ENCODE measurements around the gene DCAF5. TPM values are rescaled to one million over a fixed set of nuclear protein-coding genes. Genes with fewer than 3 reads are reported as not detected.
"Not testable (repeated sequence)": the region's sequence is repeated elsewhere in the genome, so short reads cannot be mapped to it uniquely, and the experiment has no call there.

Gene DCAF5
- total RNA-seq, 1 donor from 2014 or later: 20.9 TPM

DNA sequence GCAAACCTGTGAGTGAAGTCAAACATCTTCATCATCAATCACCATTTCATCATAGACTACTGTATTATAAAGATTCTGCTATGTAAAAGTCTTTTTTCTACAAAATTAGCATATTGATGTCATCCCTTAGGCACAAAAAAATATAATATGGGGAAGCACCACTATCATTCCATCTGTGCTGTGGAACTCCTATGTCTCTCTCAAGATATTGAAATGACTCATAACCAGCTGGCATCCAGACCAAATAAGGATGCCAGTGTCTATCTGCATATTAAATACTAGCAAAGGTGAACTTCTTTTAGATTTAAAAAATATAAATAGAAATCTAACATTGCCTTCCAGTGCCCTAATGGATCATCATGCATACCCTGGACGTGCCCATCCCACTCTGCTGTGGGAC is 17.9 kb upstream of the DCAF5 start:
- no peaks in the 10 kb centered on the region for H3K36me3 ChIP-seq (ENCODE audit: control insufficient read depth in 3 of 3, insufficient read depth in 3 of 3, low read length in 3 of 3)
- no peaks in the 10 kb centered on the region for H3K27me3 ChIP-seq (ENCODE audit: control insufficient read depth in 3 of 3, insufficient read depth in 3 of 3, low read length in 3 of 3)
- no peaks in the 10 kb centered on the region for H3K4me1 ChIP-seq (ENCODE audit: control insufficient read depth in 3 of 3, insufficient read depth in 3 of 3, low read length in 3 of 3)
- H3K9me3 ChIP-seq (ENCODE audit: control insufficient read depth in 3 of 3, low read length in 3 of 3): no peaks in the 10 kb centered on the region
- no peak overlapping the region for H3K4me3 ChIP-seq (ENCODE audit: low read length in 3 of 3)
- no peak overlapping the region for H3K9ac ChIP-seq (ENCODE audit: low read depth in 1 of 3, low read length in 3 of 3)
- H3K27ac ChIP-seq (ENCODE audit: low read depth, low read length): no peak overlapping the region

DNA sequence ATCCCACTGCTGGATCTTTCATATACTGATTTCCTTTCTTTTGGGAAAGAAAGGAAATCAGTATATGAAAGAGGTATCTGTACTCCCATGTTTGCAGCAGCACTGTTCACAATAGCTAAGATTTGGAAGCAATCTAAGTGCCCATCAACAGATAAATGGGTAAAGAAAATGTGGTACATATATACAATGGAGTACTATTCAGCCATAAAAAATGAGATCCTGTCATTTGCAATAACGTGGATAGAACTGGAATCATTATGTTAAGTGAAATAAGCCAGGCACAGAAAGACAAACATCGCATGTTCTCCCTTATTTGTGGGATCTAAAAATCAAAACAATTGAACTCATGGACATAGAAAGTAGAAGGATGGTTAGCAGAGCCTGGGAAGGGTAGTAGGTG is 12.9 kb upstream of the DCAF5 start:
- not testable (repeated sequence) for H3K4me3 ChIP-seq (ENCODE audit: low read length in 3 of 3); H3K9me3 ChIP-seq (ENCODE audit: control insufficient read depth in 3 of 3, low read length in 3 of 3); H3K27me3 ChIP-seq (ENCODE audit: control insufficient read depth in 3 of 3, insufficient read depth in 3 of 3, low read length in 3 of 3); H3K4me1 ChIP-seq (ENCODE audit: control insufficient read depth in 3 of 3, insufficient read depth in 3 of 3, low read length in 3 of 3); H3K27ac ChIP-seq (ENCODE audit: low read depth, low read length); H3K9ac ChIP-seq (ENCODE audit: low read depth in 1 of 3, low read length in 3 of 3); H3K36me3 ChIP-seq (ENCODE audit: control insufficient read depth in 3 of 3, insufficient read depth in 3 of 3, low read length in 3 of 3)

- H3K4me1 ChIP-seq (ENCODE audit: control insufficient read depth in 3 of 3, insufficient read depth in 3 of 3, low read length in 3 of 3): no peaks in the 10 kb centered on the region
- H3K27me3 ChIP-seq (ENCODE audit: control insufficient read depth in 3 of 3, insufficient read depth in 3 of 3, low read length in 3 of 3): no peaks in the 10 kb centered on the region
- H3K27ac ChIP-seq (ENCODE audit: low read depth, low read length): no peak overlapping the region
- no peak overlapping the region for H3K9ac ChIP-seq (ENCODE audit: low read depth in 1 of 3, low read length in 3 of 3)
- no peaks in the 10 kb centered on the region for H3K9me3 ChIP-seq (ENCODE audit: control insufficient read depth in 3 of 3, low read length in 3 of 3)
- H3K36me3 ChIP-seq (ENCODE audit: control insufficient read depth in 3 of 3, insufficient read depth in 3 of 3, low read length in 3 of 3): no peaks in the 10 kb centered on the region
- H3K4me3 ChIP-seq (ENCODE audit: low read length in 3 of 3): no peak overlapping the region
These were observed 8.7 kb upstream of the DCAF5 start for GRCh38 chr14:69161590-69161989.

- Histone ChIP-seq H3K36me3 (ENCODE audit: control insufficient read depth in 3 of 3, insufficient read depth in 3 of 3, low read length in 3 of 3) (no peaks in the 10 kb centered on the region), H3K9me3 (ENCODE audit: control insufficient read depth in 3 of 3, low read length in 3 of 3) (no peaks in the 10 kb centered on the region), H3K4me1 (ENCODE audit: control insufficient read depth in 3 of 3, insufficient read depth in 3 of 3, low read length in 3 of 3) (peaks cover 4 to 8% (median 7%) of the 10 kb centered on the region in 3 donors), H3K9ac (ENCODE audit: low read depth in 1 of 3, low read length in 3 of 3) (no peak overlapping the region), H3K4me3 (ENCODE audit: low read length in 3 of 3) (no peak overlapping the region), H3K27ac (ENCODE audit: low read depth, low read length) (no peak overlapping the region), H3K27me3 (ENCODE audit: control insufficient read depth in 3 of 3, insufficient read depth in 3 of 3, low read length in 3 of 3) (no peaks in the 10 kb centered on the region)
These were observed 3.3 kb upstream of the DCAF5 start for GRCh38 chr14:69156224-69156623.

DNA sequence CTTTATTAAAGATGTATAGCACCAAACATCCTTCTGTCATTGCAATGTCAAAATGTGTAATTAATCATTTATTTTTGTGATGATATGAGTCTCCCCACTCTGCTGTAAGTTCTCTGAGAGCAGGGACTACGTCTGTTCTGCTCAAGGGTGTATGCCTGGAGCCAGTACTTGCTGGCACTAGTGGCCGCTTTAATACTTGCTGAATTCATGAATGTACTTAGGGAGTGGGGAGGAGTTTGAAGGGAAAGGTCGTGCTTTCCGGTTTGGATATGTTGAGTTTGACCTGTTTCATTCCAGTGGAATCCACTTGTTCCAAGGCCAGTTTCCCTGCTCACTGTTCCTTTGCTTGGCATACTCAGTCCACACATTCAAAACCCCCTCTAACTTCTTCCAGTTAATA is 1.9 kb upstream of the DCAF5 start:
- Histone ChIP-seq H3K27ac (ENCODE audit: low read depth, low read length) (no peak overlapping the region), H3K27me3 (ENCODE audit: control insufficient read depth in 3 of 3, insufficient read depth in 3 of 3, low read length in 3 of 3) (no peaks in the 10 kb centered on the region)

GRCh38 chr14:69153873-69154270 is 953 bp upstream of the DCAF5 start:
- peak overlapping the region; percentile 86 to 98 (median 87) for H3K9ac ChIP-seq (ENCODE audit: low read depth in 1 of 3, low read length in 3 of 3)
- peaks cover 0 to 4% (median 2%) of the 10 kb centered on the region in 3 donors for H3K36me3 ChIP-seq (ENCODE audit: control insufficient read depth in 3 of 3, insufficient read depth in 3 of 3, low read length in 3 of 3)
- H3K27me3 ChIP-seq (ENCODE audit: control insufficient read depth in 3 of 3, insufficient read depth in 3 of 3, low read length in 3 of 3): no peaks in the 10 kb centered on the region
- H3K9me3 ChIP-seq (ENCODE audit: control insufficient read depth in 3 of 3, low read length in 3 of 3): no peaks in the 10 kb centered on the region
- peak overlapping the region; percentile 84 to 91 (median 86) for H3K4me3 ChIP-seq (ENCODE audit: low read length in 3 of 3)
- peaks cover 7 to 20% (median 17%) of the 10 kb centered on the region in 3 donors for H3K4me1 ChIP-seq (ENCODE audit: control insufficient read depth in 3 of 3, insufficient read depth in 3 of 3, low read length in 3 of 3)
- H3K27ac ChIP-seq (ENCODE audit: low read depth, low read length): peak overlapping the region; percentile 90

More for the DNA sequence above, 1.9 kb upstream of the DCAF5 start:
- H3K4me1 ChIP-seq (ENCODE audit: control insufficient read depth in 3 of 3, insufficient read depth in 3 of 3, low read length in 3 of 3): peaks cover 7 to 20% (median 17%) of the 10 kb centered on the region in 3 donors
- H3K9me3 ChIP-seq (ENCODE audit: control insufficient read depth in 3 of 3, low read length in 3 of 3): no peaks in the 10 kb centered on the region
- no peak overlapping the region for H3K9ac ChIP-seq (ENCODE audit: low read depth in 1 of 3, low read length in 3 of 3)
- no peak overlapping the region for H3K4me3 ChIP-seq (ENCODE audit: low read length in 3 of 3)
- no peaks in the 10 kb centered on the region for H3K36me3 ChIP-seq (ENCODE audit: control insufficient read depth in 3 of 3, insufficient read depth in 3 of 3, low read length in 3 of 3)

GRCh38 chr14:69153152-69153872 is 393 bp upstream of the DCAF5 start:
- peak overlapping the region; percentile 86 to 98 (median 87) for H3K9ac ChIP-seq (ENCODE audit: low read depth in 1 of 3, low read length in 3 of 3)
- peak overlapping the region; percentile 90 for H3K27ac ChIP-seq (ENCODE audit: low read depth, low read length)
- H3K4me1 ChIP-seq (ENCODE audit: control insufficient read depth in 3 of 3, insufficient read depth in 3 of 3, low read length in 3 of 3): peaks cover 7 to 20% (median 17%) of the 10 kb centered on the region in 3 donors
- H3K4me3 ChIP-seq (ENCODE audit: low read length in 3 of 3): peak overlapping the region; percentile 84 to 91 (median 86)
- peaks cover 0 to 8% (median 2%) of the 10 kb centered on the region in 3 donors for H3K36me3 ChIP-seq (ENCODE audit: control insufficient read depth in 3 of 3, insufficient read depth in 3 of 3, low read length in 3 of 3)
- no peaks in the 10 kb centered on the region for H3K9me3 ChIP-seq (ENCODE audit: control insufficient read depth in 3 of 3, low read length in 3 of 3)
- no peaks in the 10 kb centered on the region for H3K27me3 ChIP-seq (ENCODE audit: control insufficient read depth in 3 of 3, insufficient read depth in 3 of 3, low read length in 3 of 3)

DNA sequence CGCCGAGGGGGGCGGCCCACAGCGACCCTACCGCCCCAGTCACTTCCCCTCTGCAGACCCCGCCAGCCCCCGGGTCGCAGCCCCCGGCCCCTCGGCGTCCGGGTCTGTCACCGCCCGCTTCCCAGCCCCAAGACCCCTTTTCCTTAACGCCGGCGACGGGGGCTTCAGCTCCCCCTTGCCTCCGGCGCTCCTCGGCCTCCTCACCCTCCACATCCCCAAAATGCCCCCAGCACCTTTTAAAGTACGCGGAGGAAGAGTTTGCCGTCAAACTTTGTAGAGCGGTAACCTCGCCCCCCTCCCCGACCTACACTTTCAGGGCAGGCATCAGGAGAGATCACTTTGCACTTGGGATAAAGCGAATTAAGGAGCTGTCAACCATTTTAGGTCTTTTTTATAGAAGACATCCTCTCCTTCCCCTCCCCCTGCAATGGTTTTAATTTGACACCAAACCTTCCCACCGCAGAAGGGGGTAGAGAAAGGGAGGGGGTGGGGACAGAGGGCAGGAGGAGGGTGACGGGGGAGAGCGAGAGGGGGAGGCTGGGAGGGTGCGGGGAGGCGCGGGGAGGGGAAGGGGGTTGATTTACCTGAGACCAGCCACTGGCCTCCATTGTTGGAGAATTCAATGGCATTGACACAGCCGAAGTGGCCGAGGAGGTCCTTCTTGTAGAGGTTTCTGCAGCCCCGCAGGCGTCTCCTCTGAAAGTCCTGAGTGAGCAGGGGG is 578 bp downstream of the DCAF5 start:
- Histone ChIP-seq H3K36me3 (ENCODE audit: control insufficient read depth in 3 of 3, insufficient read depth in 3 of 3, low read length in 3 of 3) (peaks cover 0 to 9% (median 8%) of the 10 kb centered on the region in 3 donors), H3K4me1 (ENCODE audit: control insufficient read depth in 3 of 3, insufficient read depth in 3 of 3, low read length in 3 of 3) (peaks cover 7 to 20% (median 17%) of the 10 kb centered on the region in 3 donors), H3K9me3 (ENCODE audit: control insufficient read depth in 3 of 3, low read length in 3 of 3) (no peaks in the 10 kb centered on the region), H3K4me3 (ENCODE audit: low read length in 3 of 3) (peak overlapping the region; percentile 80 to 91 (median 86)), H3K9ac (ENCODE audit: low read depth in 1 of 3, low read length in 3 of 3) (peak overlapping the region; percentile 96 to 98 (median 97)), H3K27ac (ENCODE audit: low read depth, low read length) (peak overlapping the region; percentile 90), H3K27me3 (ENCODE audit: control insufficient read depth in 3 of 3, insufficient read depth in 3 of 3, low read length in 3 of 3) (no peaks in the 10 kb centered on the region)

DNA sequence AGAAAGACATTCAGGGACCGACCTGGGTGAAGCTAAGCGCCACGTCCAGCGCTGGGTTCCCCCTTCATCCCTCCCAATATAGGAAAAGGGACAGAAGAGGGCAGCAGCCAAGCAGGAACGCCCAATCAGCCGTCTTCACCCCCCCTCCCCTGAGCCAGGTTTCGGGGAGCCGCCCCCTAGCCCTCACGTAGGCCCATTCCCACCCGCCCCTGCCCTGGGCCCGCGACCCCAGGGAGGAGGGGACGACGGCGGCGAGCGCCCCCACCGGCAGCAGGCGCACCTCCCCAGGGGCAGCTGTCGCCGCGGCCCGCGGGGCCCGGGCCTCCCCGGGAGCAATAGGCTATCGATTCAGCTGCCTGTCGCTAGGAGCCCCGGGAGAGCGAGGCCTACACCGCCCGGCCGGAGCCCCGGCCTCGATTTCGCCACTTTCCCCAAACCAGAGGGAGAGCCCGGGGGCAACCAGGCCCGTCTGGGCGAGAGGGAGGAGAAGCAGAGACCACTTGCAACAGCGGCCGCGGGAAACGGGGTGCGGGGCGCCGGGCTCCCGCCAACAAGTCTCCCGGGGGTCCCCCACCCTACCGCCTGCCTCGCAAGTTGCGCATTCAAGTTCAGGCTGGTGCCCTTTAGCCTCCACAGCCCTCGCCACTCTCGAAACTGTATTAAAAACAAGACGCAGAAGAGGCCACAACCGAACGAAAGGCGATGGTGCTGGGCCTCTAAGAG is 1.3 kb downstream of the DCAF5 start:
- peak overlapping the region; percentile 96 to 98 (median 97) for H3K9ac ChIP-seq (ENCODE audit: low read depth in 1 of 3, low read length in 3 of 3)
- H3K27ac ChIP-seq (ENCODE audit: low read depth, low read length): peak overlapping the region; percentile 90
- peak overlapping the region; percentile 80 to 91 (median 86) for H3K4me3 ChIP-seq (ENCODE audit: low read length in 3 of 3)

More for the DNA sequence above, 1.3 kb downstream of the DCAF5 start:
- Histone ChIP-seq H3K36me3 (ENCODE audit: control insufficient read depth in 3 of 3, insufficient read depth in 3 of 3, low read length in 3 of 3) (peaks cover 0 to 13% (median 8%) of the 10 kb centered on the region in 3 donors), H3K4me1 (ENCODE audit: control insufficient read depth in 3 of 3, insufficient read depth in 3 of 3, low read length in 3 of 3) (peaks cover 7 to 23% (median 17%) of the 10 kb centered on the region in 3 donors), H3K27me3 (ENCODE audit: control insufficient read depth in 3 of 3, insufficient read depth in 3 of 3, low read length in 3 of 3) (no peaks in the 10 kb centered on the region), H3K9me3 (ENCODE audit: control insufficient read depth in 3 of 3, low read length in 3 of 3) (no peaks in the 10 kb centered on the region)

Measured in skeletal muscle tissue (tissue), 4 donors.